GM18519 (cell line): ENCODE measurements around the gene GPRASP2.
A peak's percentile ranks its signal among the peaks of the same experiment; 100 is the strongest.
"Not testable (repeated sequence)": the region's sequence is repeated elsewhere in the genome, so short reads cannot be mapped to it uniquely, and the experiment has no call there.

ENCODE experiments used
- ATAC-seq: cut with Tn5 transposase; IDR thresholded peaks from one replicate; pipeline ENCODE4 v1.9.1; 2021; ENCODE audit warnings: mild to moderate bottlenecking, moderate library complexity; ENCODE audit not compliant: unreplicated experiment, low FRiP score

Gene GPRASP2

GRCh38 chrX:102712216-102712966 is at the start of gene GPRASP2:
Gene GPRASP2, plus strand, starts transcription at chrX:102712448. Its CDS starts 2,422 bp downstream, at chrX:102714870.
- ATAC-seq = no peak

GRCh38 chrX:102663820-102664219 is 48.4 kb upstream of the GPRASP2 start:
- not testable (repeated sequence) for ATAC-seq

DNA sequence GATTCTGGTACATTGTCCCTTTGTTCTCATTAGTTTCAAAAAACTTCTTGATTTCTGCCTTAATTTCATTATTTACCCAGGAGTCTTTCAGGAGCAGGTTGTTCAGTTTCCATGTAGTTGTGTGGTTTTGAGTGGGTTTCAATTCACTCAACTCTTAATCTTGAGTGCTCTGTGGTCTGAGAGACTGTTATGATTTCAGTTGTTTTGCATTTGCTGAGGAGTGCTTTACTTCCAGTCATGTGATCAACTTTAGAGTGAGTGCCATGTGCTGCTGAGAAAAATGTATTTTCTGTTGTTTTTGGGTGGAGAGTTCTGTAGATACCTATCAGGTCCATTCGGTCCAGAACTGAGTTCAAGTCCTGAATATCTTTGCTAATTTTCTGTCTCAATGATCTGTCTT is 45.2 kb upstream of the GPRASP2 start:
- ATAC-seq = not testable (repeated sequence)

- ATAC-seq = no peak
Measured at GRCh38 chrX:102669526-102669925, 42.7 kb upstream of the GPRASP2 start.

GRCh38 chrX:102672856-102673255 is 39.4 kb upstream of the GPRASP2 start:
- no peak for ATAC-seq

DNA sequence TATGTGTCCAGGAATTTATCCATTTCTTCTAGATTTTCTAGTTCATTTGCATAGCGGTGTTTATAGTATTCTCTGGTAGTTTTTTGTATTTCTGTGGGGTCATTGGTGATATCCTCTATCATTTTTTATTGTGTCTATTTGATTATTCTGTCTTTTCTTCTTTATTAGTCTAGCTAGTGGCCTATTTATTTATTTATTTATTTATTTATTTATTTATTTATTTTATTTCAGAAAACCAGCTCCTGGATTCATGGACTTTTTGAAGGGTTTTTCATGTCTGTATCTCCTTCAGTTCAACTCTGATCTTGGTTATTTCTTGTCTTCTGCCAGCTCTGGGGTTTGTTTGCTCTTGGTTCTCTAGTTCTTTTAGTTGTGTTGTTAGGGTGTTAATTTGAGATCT is 34.8 kb upstream of the GPRASP2 start:
- ATAC-seq = not testable (repeated sequence)

DNA sequence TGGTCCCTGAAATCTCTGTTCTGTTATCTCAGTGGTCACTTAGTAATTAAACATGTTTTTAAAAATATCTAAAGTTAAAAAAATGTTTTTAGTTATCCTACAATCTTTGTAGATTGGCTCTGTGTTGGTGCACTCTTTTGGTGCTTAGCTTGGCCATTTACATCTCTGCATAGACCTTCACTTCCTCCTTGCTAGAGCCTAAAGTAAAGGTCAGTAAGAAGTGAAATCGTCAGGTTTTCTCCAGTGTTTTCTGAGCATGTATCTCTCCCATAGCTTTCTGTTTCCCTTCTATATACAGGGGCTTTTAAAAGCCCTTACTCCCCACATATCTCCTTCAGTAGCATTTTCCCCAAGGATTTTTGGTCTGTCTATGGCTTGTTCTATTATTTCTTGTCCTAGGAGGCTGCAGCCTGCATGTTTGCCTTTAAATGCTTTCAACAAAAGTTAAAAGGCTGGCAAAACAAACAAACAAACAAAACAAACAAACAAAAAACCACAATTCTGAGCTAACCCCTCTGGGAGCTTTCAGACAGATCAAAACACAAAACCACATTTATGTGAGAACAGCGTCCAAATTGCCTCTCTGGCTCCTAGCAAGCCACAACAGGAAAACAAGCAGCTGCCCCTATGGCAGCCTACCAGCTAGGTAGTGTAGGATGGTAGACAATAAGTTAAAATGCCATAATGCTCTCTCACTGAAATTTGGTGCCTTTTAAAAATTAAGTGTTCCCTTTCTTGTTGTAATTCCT is 27.3 kb upstream of the GPRASP2 start:
- no peak for ATAC-seq

- no peak for ATAC-seq
Measured at GRCh38 chrX:102694749-102695148, 17.5 kb upstream of the GPRASP2 start.

DNA sequence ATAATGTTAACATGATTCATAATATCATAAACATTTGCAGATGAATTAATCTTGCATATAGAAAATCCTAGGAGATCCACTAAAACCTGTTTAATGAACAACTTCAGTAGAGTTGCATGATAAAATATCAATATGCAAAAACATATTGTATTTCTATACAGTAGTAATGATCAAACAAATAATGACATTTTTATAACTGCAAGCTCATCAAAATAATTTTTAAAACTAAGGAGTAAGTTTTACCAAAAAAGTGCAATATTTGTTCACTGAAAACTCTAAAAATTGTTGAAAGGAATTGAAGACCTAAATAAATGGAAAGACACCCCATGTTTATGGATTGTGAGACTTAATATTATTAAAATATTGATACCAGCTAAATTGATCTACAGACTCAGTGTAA is 15.9 kb upstream of the GPRASP2 start:
- no peak for ATAC-seq

DNA sequence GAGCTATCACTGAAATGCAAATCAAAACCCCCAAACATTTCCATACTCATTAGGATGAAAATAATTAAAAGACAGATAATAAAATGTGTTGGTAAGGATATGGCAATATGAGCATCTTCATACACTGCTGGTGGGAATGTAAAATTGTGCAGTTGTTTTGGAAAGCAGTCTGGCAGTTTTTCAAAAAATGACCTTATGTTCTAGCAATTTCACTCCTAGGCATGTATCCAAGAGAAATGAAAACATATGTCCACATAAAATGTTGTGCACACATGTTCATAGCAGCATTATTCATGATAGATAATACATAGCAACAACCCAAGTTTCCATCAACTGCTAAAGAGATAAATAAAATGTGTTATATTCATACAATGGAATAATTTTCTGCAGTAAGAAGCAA is 14.8 kb upstream of the GPRASP2 start:
- no peak for ATAC-seq

GRCh38 chrX:102708900-102709299 is 3.3 kb upstream of the GPRASP2 start:
- ATAC-seq = no peak

DNA sequence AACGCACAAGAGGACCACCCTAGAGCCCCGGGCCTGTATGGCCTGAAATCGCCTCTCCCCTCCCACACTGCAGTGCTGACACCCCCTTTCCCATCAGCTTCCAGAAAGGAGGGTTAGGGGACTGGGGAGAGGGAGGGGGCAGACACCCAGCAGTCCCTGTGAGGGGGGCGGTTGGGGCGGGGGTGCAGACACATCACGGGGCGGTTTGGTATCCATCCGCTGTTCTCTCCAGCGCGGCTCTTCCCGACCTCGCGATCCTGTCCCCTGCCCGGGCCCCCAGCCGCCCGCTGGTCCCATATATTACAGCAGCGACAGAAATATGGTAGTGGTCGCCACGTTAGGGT is 404 bp upstream of the GPRASP2 start:
- ATAC-seq = no peak

GRCh38 chrX:102712981-102713625 is 855 bp downstream of the GPRASP2 start:
- ATAC-seq = no peak

DNA sequence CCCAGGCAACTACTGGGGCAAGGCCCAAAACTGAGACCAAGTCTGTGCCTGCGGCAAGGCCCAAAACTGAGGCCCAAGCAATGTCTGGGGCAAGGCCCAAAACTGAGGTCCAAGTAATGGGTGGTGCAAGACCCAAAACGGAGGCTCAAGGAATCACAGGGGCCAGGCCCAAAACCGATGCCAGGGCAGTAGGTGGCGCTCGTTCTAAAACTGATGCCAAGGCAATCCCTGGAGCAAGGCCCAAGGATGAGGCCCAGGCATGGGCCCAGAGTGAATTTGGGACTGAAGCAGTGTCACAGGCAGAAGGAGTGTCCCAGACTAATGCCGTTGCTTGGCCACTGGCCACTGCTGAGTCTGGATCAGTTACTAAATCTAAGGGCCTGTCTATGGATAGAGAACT is 2.7 kb downstream of the GPRASP2 start:
- no peak for ATAC-seq

DNA sequence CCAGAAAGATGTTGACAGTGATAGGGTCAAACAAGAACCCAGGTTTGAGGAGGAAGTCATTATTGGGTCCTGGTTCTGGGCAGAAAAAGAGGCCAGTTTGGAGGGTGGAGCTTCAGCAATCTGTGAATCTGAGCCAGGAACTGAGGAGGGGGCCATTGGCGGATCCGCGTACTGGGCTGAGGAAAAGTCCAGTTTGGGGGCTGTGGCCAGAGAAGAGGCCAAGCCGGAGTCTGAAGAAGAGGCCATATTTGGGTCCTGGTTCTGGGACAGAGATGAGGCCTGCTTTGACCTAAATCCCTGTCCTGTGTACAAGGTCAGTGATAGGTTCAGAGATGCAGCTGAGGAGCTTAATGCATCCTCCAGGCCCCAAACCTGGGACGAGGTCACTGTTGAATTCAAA is 3.7 kb downstream of the GPRASP2 start:
- ATAC-seq = no peak

DNA sequence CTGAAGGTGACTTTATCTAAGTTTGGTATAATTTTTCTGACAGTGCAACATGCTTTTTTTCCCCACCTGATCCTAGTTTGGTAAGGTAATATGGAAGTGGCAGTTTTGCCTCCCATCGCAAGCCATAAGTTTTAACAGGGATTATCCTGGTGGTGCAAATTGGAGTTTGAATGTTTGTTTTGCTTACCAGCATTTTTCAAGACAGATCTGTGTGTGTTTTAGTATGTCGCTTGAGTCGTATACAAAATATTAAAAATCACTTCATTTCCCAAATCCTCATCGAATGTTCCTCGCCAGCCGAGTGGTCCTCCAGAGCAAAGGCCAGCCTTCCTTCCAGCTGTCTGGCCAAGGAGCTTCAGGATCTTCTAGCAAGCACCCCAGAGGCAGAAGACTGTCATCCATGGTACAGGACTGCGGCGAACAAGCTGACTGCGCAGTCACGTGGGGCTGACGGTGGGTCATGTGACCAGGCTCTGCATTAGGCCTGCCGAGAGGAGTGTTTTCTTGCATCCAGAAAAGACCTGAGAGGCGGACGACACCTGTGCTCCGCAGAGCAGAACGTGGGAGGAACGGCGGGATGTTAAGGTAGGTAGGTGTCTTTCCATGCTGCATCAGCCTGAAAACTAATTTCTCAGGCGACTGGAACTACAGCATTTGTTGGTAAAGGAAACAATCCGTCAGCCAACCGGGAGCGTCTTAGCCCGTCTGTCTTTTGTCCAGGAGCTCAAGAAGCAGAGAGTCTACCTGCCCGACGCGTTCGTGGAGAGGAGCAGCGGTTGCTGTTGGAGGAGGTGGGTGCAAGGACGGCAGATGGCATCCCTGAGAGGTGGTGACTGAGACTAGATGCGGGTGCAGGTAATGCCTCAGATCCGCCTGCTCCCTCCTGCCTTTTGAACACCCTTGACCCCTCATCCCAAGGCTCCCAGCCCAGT is 8.3 kb downstream of the GPRASP2 start, which contains the start of gene GPRASP3:
TSS of gene GPRASP3 (plus strand) at position 507 of the 932 bp plus-strand sequence. CDS start 28,253 bp downstream, outside the sequence.
- peak; percentile 98 for ATAC-seq

DNA sequence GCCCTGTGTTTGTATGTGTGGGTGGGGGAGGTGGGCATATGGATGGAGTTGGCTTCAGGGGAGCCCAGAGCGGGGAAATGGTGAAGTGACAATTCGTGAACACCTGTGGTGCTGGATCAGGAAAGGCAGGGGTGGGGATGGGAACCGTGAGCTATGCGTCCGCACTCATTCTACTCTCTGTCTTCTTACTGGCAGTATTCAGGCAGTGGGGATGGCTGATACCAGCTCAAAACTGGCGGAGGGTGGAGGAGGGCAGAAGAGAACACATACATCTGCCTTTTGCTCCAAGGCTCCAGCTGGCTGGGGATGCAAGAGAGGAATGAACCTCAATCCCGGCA is 8.9 kb downstream of the GPRASP2 start:
- not testable (repeated sequence) for ATAC-seq

GRCh38 chrX:102723456-102723855 is 11.2 kb downstream of the GPRASP2 start:
- no peak for ATAC-seq

GRCh38 chrX:102727761-102728160 is 15.5 kb downstream of the GPRASP2 start:
- no peak for ATAC-seq

DNA sequence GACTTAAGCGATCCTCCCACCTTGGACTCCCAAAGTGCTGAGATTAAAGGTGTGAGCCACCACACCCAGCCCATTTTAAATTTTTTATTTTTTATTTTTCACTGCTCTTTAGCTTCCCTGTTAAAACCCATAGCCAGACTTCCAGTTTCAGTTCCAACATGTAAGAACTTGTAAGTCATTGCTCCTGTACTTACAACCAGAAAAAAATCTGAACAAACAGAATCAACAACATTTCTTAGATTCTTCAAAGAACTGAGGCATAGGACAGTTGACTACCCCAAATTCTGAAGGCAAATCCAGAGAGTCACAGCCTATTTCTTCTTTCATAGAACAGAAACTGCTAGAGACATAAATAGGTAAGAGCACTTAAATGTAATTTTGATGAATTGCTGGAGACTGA is 16.4 kb downstream of the GPRASP2 start:
- ATAC-seq = no peak
